Karpas-422 (cell line): ENCODE results near the gene EPM2A. TPM values are rescaled to one million over a fixed set of nuclear protein-coding genes. Genes with fewer than 3 reads are reported as not detected.
A peak's percentile ranks its signal among the peaks of the same experiment; 100 is the strongest.

Experiments used
- DNase-seq: peaks from one replicate; pipeline ENCODE4 v3.0.0-alpha.2; 2015
- H2AFZ ChIP-seq: fragments of 200-600 bp; sonication (generic); 2 replicates; pipeline ENCODE4 v1.6.1; 2014; ENCODE audit warnings: antibody characterized with exemption, low read length, mixed read lengths
- H3K27ac ChIP-seq: fragments of 200-600 bp; sonication (generic); 2 replicates; pipeline ENCODE4 v1.5.1; 2014; ENCODE audit warnings: mild to moderate bottlenecking, low read length, moderate library complexity
- H3K27me3 ChIP-seq: fragments of 200-600 bp; sonication (generic); 2 replicates; pipeline ENCODE4 v1.6.1; 2014; ENCODE audit warnings: low read length, mixed read lengths
- H3K36me3 ChIP-seq: fragments of 200-600 bp; sonication (generic); 2 replicates; pipeline ENCODE4 v1.6.1; 2014; ENCODE audit warnings: low read length, mixed read lengths; ENCODE audit not compliant: insufficient read depth
- H3K4me1 ChIP-seq: fragments of 200-600 bp; sonication (generic); 2 replicates; pipeline ENCODE4 v1.6.1; 2014; ENCODE audit warnings: mild to moderate bottlenecking, low read length, mixed read lengths
- H3K4me2 ChIP-seq: fragments of 200-600 bp; sonication (generic); 2 replicates; pipeline ENCODE4 v1.6.1; 2014; ENCODE audit warnings: low read length, low read depth, mild to moderate bottlenecking; ENCODE audit not compliant: poor library complexity, severe bottlenecking
- H3K4me3 ChIP-seq: fragments of 200-600 bp; sonication (generic); 2 replicates; pipeline ENCODE4 v1.5.1; 2014; ENCODE audit warnings: mild to moderate bottlenecking, antibody characterized with exemption, low read length, mixed read lengths
- H3K79me2 ChIP-seq: fragments of 200-600 bp; sonication (generic); 2 replicates; pipeline ENCODE4 v1.6.1; 2014; ENCODE audit warnings: mild to moderate bottlenecking, low read length, mixed read lengths
- H3K9ac ChIP-seq: fragments of 200-600 bp; sonication (generic); 2 replicates; pipeline ENCODE4 v1.6.0; 2014; ENCODE audit warnings: low read length
- H3K9me2 ChIP-seq: fragments of 200-600 bp; sonication (generic), shearing (Covaris generic); replicated peaks from 2 replicates; pipeline ENCODE4 v1.6.0; 2014; ENCODE audit warnings: mild to moderate bottlenecking, low read length, moderate library complexity; ENCODE audit not compliant: insufficient read depth
- H3K9me3 ChIP-seq: fragments of 300-700, 200-600 bp; sonication (generic); 2 replicates; pipeline ENCODE4 v1.6.1; 2014; ENCODE audit warnings: low read length, mixed read lengths
- H4K20me1 ChIP-seq: fragments of 200-600 bp; sonication (generic); 2 replicates; pipeline ENCODE4 v1.6.1; 2014; ENCODE audit warnings: mild to moderate bottlenecking, antibody characterized with exemption, low read length, low read depth; ENCODE audit not compliant: insufficient read depth
- total RNA-seq: library from RNA; depleted of rRNA; stranded (reverse); fragments of >200 nt; shearing (Covaris generic); gene quantifications from 2 replicates; pipeline ENCODE4 v1.2.3, GENCODE V29; 2014; ENCODE audit warnings: low replicate concordance; rRNA removed

EPM2A gene
- 10.1 and 10.5 TPM in 2 replicates for total RNA-seq

GRCh38 chr6:145735356-145736165 lies at the start of gene EPM2A:
TSS of gene EPM2A (minus strand) at chr6:145735520. CDS start at chr6:145735498, 22 bp downstream.
- H3K27ac ChIP-seq, result peak within 1 kb of the TSS; percentile 79
- no peaks in the 10 kb centered on the region for H3K9me3 ChIP-seq
- H3K79me2 ChIP-seq, result no peaks in the 10 kb centered on the region
- peak; percentile 92 for DNase-seq
- H3K27me3 ChIP-seq, result no peaks in the 10 kb centered on the region
- no peaks in the 10 kb centered on the region for H3K9me2 ChIP-seq
- no peaks in the 10 kb centered on the region for H4K20me1 ChIP-seq
- peak within 1 kb of the TSS; percentile 56; the same call in 1 of the 2 replicates for H2AFZ ChIP-seq
- H3K4me3 ChIP-seq, result peak within 1 kb of the TSS; percentile 82
- peak within 1 kb of the TSS; percentile 91 for H3K4me2 ChIP-seq
- no peaks in the 10 kb centered on the region for H3K36me3 ChIP-seq
- peak within 1 kb of the TSS; percentile 77 for H3K9ac ChIP-seq
- H3K4me1 ChIP-seq, result peaks cover 27% of the 10 kb centered on the region

GRCh38 chr6:145784683-145785082 lies 49.4 kb upstream of the EPM2A start:
- H3K9me3 ChIP-seq, result no peaks in the 10 kb centered on the region
- no peak overlapping the region for H2AFZ ChIP-seq
- no peaks in the 10 kb centered on the region for H3K9me2 ChIP-seq
- H3K4me3 ChIP-seq, result no peak overlapping the region
- no peak for DNase-seq
- peaks cover 8% of the 10 kb centered on the region for H3K79me2 ChIP-seq
- no peaks in the 10 kb centered on the region for H3K27me3 ChIP-seq
- H3K4me1 ChIP-seq, result no peaks in the 10 kb centered on the region
- no peak overlapping the region for H3K4me2 ChIP-seq
- no peak overlapping the region for H3K27ac ChIP-seq
- H3K9ac ChIP-seq, result no peak overlapping the region
- no peaks in the 10 kb centered on the region for H4K20me1 ChIP-seq
- peaks cover 39% of the 10 kb centered on the region for H3K36me3 ChIP-seq

GRCh38 chr6:145783796-145784195 lies 48.5 kb upstream of the EPM2A start:
- no peak overlapping the region for H3K4me2 ChIP-seq
- no peaks in the 10 kb centered on the region for H4K20me1 ChIP-seq
- H3K79me2 ChIP-seq, result peaks cover 4% of the 10 kb centered on the region; the same call in 1 of the 2 replicates
- H3K36me3 ChIP-seq, result peaks cover 39% of the 10 kb centered on the region
- H3K9me3 ChIP-seq, result no peaks in the 10 kb centered on the region
- no peaks in the 10 kb centered on the region for H3K27me3 ChIP-seq
- H3K4me1 ChIP-seq, result no peaks in the 10 kb centered on the region
- no peak for DNase-seq
- no peak overlapping the region for H3K9ac ChIP-seq
- no peak overlapping the region for H3K4me3 ChIP-seq
- no peak overlapping the region for H3K27ac ChIP-seq
- no peaks in the 10 kb centered on the region for H3K9me2 ChIP-seq
- no peak overlapping the region for H2AFZ ChIP-seq

GRCh38 chr6:145772846-145773245 lies 37.5 kb upstream of the EPM2A start:
- Histone ChIP-seq H3K36me3 (no peaks in the 10 kb centered on the region), H3K27me3 (no peaks in the 10 kb centered on the region), H3K4me3 (no peak overlapping the region), H3K9me3 (no peaks in the 10 kb centered on the region), H3K79me2 (no peaks in the 10 kb centered on the region), H3K4me2 (no peak overlapping the region), H2AFZ (no peak overlapping the region), H4K20me1 (no peaks in the 10 kb centered on the region), H3K9ac (no peak overlapping the region), H3K9me2 (no peaks in the 10 kb centered on the region), H3K4me1 (no peaks in the 10 kb centered on the region), H3K27ac (no peak overlapping the region)
- DNase-seq, result no peak

- no peaks in the 10 kb centered on the region for H3K36me3 ChIP-seq
- H4K20me1 ChIP-seq, result no peaks in the 10 kb centered on the region
- H3K27me3 ChIP-seq, result no peaks in the 10 kb centered on the region
- H3K79me2 ChIP-seq, result no peaks in the 10 kb centered on the region
- H3K27ac ChIP-seq, result no peak overlapping the region
- H2AFZ ChIP-seq, result no peak overlapping the region
- H3K9ac ChIP-seq, result no peak overlapping the region
- no peak for DNase-seq
- no peaks in the 10 kb centered on the region for H3K9me2 ChIP-seq
- H3K4me2 ChIP-seq, result no peak overlapping the region
- H3K4me1 ChIP-seq, result peaks cover 32% of the 10 kb centered on the region
- H3K9me3 ChIP-seq, result no peaks in the 10 kb centered on the region
- no peak overlapping the region for H3K4me3 ChIP-seq
Observed at GRCh38 chr6:145765449-145765848, 30.1 kb upstream of the EPM2A start.

- Histone ChIP-seq H4K20me1 (no peaks in the 10 kb centered on the region), H3K79me2 (no peaks in the 10 kb centered on the region), H2AFZ (no peak overlapping the region), H3K36me3 (no peaks in the 10 kb centered on the region), H3K9me3 (no peaks in the 10 kb centered on the region), H3K9ac (no peak overlapping the region), H3K27ac (no peak overlapping the region), H3K4me2 (peak overlapping the region; percentile 30), H3K4me1 (peaks cover 32% of the 10 kb centered on the region), H3K4me3 (no peak overlapping the region), H3K27me3 (no peaks in the 10 kb centered on the region), H3K9me2 (no peaks in the 10 kb centered on the region)
- DNase-seq, result no peak
Observed at GRCh38 chr6:145763742-145764141, 28.4 kb upstream of the EPM2A start.

GRCh38 chr6:145761584-145761983 lies 26.3 kb upstream of the EPM2A start:
- peak; percentile 84 for DNase-seq

GRCh38 chr6:145758113-145758512 lies 22.8 kb upstream of the EPM2A start:
- Histone ChIP-seq H3K4me1 (peaks cover 22% of the 10 kb centered on the region), H3K4me3 (no peak overlapping the region), H4K20me1 (no peaks in the 10 kb centered on the region), H3K9ac (no peak overlapping the region), H3K9me2 (no peaks in the 10 kb centered on the region), H3K27me3 (no peaks in the 10 kb centered on the region), H3K36me3 (no peaks in the 10 kb centered on the region), H3K9me3 (no peaks in the 10 kb centered on the region), H3K79me2 (no peaks in the 10 kb centered on the region), H3K4me2 (no peak overlapping the region), H3K27ac (no peak overlapping the region), H2AFZ (no peak overlapping the region)
- no peak for DNase-seq

More at GRCh38 chr6:145761584-145761983, 26.3 kb upstream of the EPM2A start:
- no peaks in the 10 kb centered on the region for H3K9me3 ChIP-seq
- no peaks in the 10 kb centered on the region for H4K20me1 ChIP-seq
- H3K9ac ChIP-seq, result no peak overlapping the region
- H3K27ac ChIP-seq, result no peak overlapping the region
- H3K9me2 ChIP-seq, result no peaks in the 10 kb centered on the region
- no peak overlapping the region for H2AFZ ChIP-seq
- peaks cover 32% of the 10 kb centered on the region for H3K4me1 ChIP-seq
- H3K4me2 ChIP-seq, result peak overlapping the region; percentile 32
- H3K4me3 ChIP-seq, result no peak overlapping the region
- no peaks in the 10 kb centered on the region for H3K79me2 ChIP-seq
- no peaks in the 10 kb centered on the region for H3K36me3 ChIP-seq
- no peaks in the 10 kb centered on the region for H3K27me3 ChIP-seq
